ENCODE results near the gene SFXN5. TPM values are rescaled to one million over a fixed set of nuclear protein-coding genes. Genes with fewer than 3 reads are reported as not detected.

Gene SFXN5
- total and polyA plus RNA-seq, 2 of the 8 experiments (the other 6 are each of a cell fraction or from before 2014, with no cell fraction given) = 29.3 to 33.1 TPM

GRCh38 chr2:72916743-72917137, 154.8 kb downstream of the SFXN5 start (continued):
- 0 out of 2 replicates have a peak, but pooled peaks have one; percentile 32 for TF ChIP-seq RBBP5 (IDR thresholded peaks at IDR 0.05; ENCODE audit: borderline replicate concordance, low read depth, low read length)
- TF ChIP-seq SP1 (IDR thresholded peaks at IDR 0.05; ENCODE audit: low read depth, low read length) = no peak
- TF ChIP-seq CBX8 (IDR thresholded peaks at IDR 0.05; ENCODE audit: borderline replicate concordance, low read depth, low read length) = 0 out of 2 replicates have a peak, but pooled peaks have one; percentile 80
